Activated T-helper 2 cell treated with anti-CD3 and anti-CD28 coated beads, Interferon-gamma antibody, Interleukin-2, Interleukin-4, amounts not matched to agents 10 μg/mL and 5 μg/mL and 100 μg/mL, durations not matched to agents 14 hours and 24 hours and 36 hours (primary cell): ENCODE results near the gene CCNH. TPM values are rescaled to one million over a fixed set of nuclear protein-coding genes. Genes with fewer than 3 reads are reported as not detected.

Source experiments
- DNase-seq: peaks from one replicate; pipeline ENCODE4 v3.0.0; 2021; ENCODE audit warnings: low spot score
- H3K27ac Mint-ChIP-seq: one replicate; pipeline ENCODE4 v1.8.0; 2021; ENCODE audit warnings: mixed read lengths
- H3K27me3 Mint-ChIP-seq: one replicate; pipeline ENCODE4 v1.8.0; 2021; ENCODE audit warnings: low read depth, mixed read lengths
- H3K36me3 Mint-ChIP-seq: one replicate; pipeline ENCODE4 v1.8.0; 2021; ENCODE audit warnings: low read depth, mixed read lengths
- H3K4me1 Mint-ChIP-seq: one replicate; pipeline ENCODE4 v1.8.0; 2021; ENCODE audit warnings: low read depth, mixed read lengths
- H3K4me3 Mint-ChIP-seq: one replicate; pipeline ENCODE4 v1.8.0; 2021; ENCODE audit warnings: low read depth, mild to moderate bottlenecking, moderate library complexity, mixed read lengths
- H3K9me3 Mint-ChIP-seq: one replicate; pipeline ENCODE4 v1.8.0; 2021; ENCODE audit warnings: mixed read lengths
- intact Hi-C: fragments of 100-400 bp; cut with micrococcal nuclease; formaldehyde crosslinking; loops from one replicate; pipeline ENCODE4 v1.15.1; 2023
- total RNA-seq: library from RNA; stranded (reverse); gene quantifications from 2 replicates; pipeline ENCODE4 v1.2.3, GENCODE V29; 2022

The CCNH gene
- total RNA-seq, 1 donor from 2014 or later = 68.2 TPM

GRCh38 chr5:87421307-87421706 lies 8.6 kb upstream of the CCNH start:
- intact Hi-C loops = no loop called here
- Mint-ChIP-seq H3K4me1 (no peaks in the 10 kb centered on the region), H3K9me3 (no peaks in the 10 kb centered on the region), H3K27ac (no peak overlapping the region), H3K36me3 (no peaks in the 10 kb centered on the region), H3K27me3 (peaks cover 7% of the 10 kb centered on the region), H3K4me3 (no peak overlapping the region)
- DNase-seq = no peak

- no peak for DNase-seq
- H3K9me3 Mint-ChIP-seq = no peaks in the 10 kb centered on the region
- H3K27ac Mint-ChIP-seq = no peak overlapping the region
- peaks cover 9% of the 10 kb centered on the region for H3K27me3 Mint-ChIP-seq
- H3K36me3 Mint-ChIP-seq = no peaks in the 10 kb centered on the region
- intact Hi-C loops = no loop called here
- no peak overlapping the region for H3K4me3 Mint-ChIP-seq
- no peaks in the 10 kb centered on the region for H3K4me1 Mint-ChIP-seq
These were observed 5.8 kb upstream of the CCNH start for GRCh38 chr5:87418506-87418905.

GRCh38 chr5:87413343-87413645 lies 564 bp upstream of the CCNH start:
- peaks cover 29% of the 10 kb centered on the region for H3K36me3 Mint-ChIP-seq
- intact Hi-C loops = loop anchor here (1.0 to 2.0 kb wide), 5 partner anchors 146 to 838 kb away; partner anchors contain the start of genes COX7C and RASA1
- peak overlapping the region; percentile 99 for H3K4me3 Mint-ChIP-seq
- H3K9me3 Mint-ChIP-seq = no peaks in the 10 kb centered on the region
- peaks cover 4% of the 10 kb centered on the region for H3K27me3 Mint-ChIP-seq
- DNase-seq = no peak
- H3K4me1 Mint-ChIP-seq = peaks cover 25% of the 10 kb centered on the region
- peak overlapping the region; percentile 96 for H3K27ac Mint-ChIP-seq

- H3K27me3 Mint-ChIP-seq = peaks cover 4% of the 10 kb centered on the region
- peak; percentile 10 for DNase-seq
- peaks cover 28% of the 10 kb centered on the region for H3K4me1 Mint-ChIP-seq
- intact Hi-C loops = loop anchor here (2.0 kb wide), 3 partner anchors 145 to 839 kb away; partner anchors contain the start of gene RASA1
- no peaks in the 10 kb centered on the region for H3K9me3 Mint-ChIP-seq
- H3K27ac Mint-ChIP-seq = peak overlapping the region; percentile 96
- peak overlapping the region; percentile 99 for H3K4me3 Mint-ChIP-seq
- H3K36me3 Mint-ChIP-seq = peaks cover 41% of the 10 kb centered on the region
These were observed 629 bp downstream of the CCNH start for GRCh38 chr5:87411973-87412629.

- no peaks in the 10 kb centered on the region for H3K9me3 Mint-ChIP-seq
- peak overlapping the region; percentile 96 for H3K27ac Mint-ChIP-seq
- peaks cover 3% of the 10 kb centered on the region for H3K27me3 Mint-ChIP-seq
- peaks cover 32% of the 10 kb centered on the region for H3K4me1 Mint-ChIP-seq
- peak overlapping the region; percentile 99 for H3K4me3 Mint-ChIP-seq
- peaks cover 46% of the 10 kb centered on the region for H3K36me3 Mint-ChIP-seq
- intact Hi-C loops = no loop called here
- DNase-seq = no peak
These were observed 1.2 kb downstream of the CCNH start for GRCh38 chr5:87411586-87411972.

GRCh38 chr5:87410931-87411330 lies 1.8 kb downstream of the CCNH start:
- Mint-ChIP-seq H3K27me3 (peaks cover 2% of the 10 kb centered on the region), H3K4me1 (peaks cover 37% of the 10 kb centered on the region), H3K36me3 (peaks cover 52% of the 10 kb centered on the region), H3K27ac (peak overlapping the region; percentile 81), H3K4me3 (peak overlapping the region; percentile 86), H3K9me3 (no peaks in the 10 kb centered on the region)
- no peak for DNase-seq
- intact Hi-C loops = no loop called here

- Mint-ChIP-seq H3K4me3 (no peak overlapping the region), H3K4me1 (peaks cover 44% of the 10 kb centered on the region), H3K27me3 (no peaks in the 10 kb centered on the region), H3K9me3 (no peaks in the 10 kb centered on the region), H3K36me3 (peaks cover 74% of the 10 kb centered on the region), H3K27ac (peak overlapping the region; percentile 6)
- intact Hi-C loops = loop anchor here (1.0 kb wide), 1 partner anchor 8 kb away; no protein-coding TSS in a partner anchor
- DNase-seq = no peak
These were observed 4.5 kb downstream of the CCNH start for GRCh38 chr5:87408204-87408603.

- peaks cover 77% of the 10 kb centered on the region for H3K36me3 Mint-ChIP-seq
- H3K9me3 Mint-ChIP-seq = no peaks in the 10 kb centered on the region
- H3K27ac Mint-ChIP-seq = peak overlapping the region; percentile 34
- DNase-seq = no peak
- H3K27me3 Mint-ChIP-seq = no peaks in the 10 kb centered on the region
- peaks cover 33% of the 10 kb centered on the region for H3K4me1 Mint-ChIP-seq
- intact Hi-C loops = no loop called here
- no peak overlapping the region for H3K4me3 Mint-ChIP-seq
These were observed 7.1 kb downstream of the CCNH start for GRCh38 chr5:87405472-87406155.

GRCh38 chr5:87404359-87404758 lies 8.4 kb downstream of the CCNH start:
- intact Hi-C loops = loop anchor here (5.0 kb wide), 2 partner anchors 382 to 522 kb away; no protein-coding TSS in a partner anchor
- peaks cover 81% of the 10 kb centered on the region for H3K36me3 Mint-ChIP-seq
- no peaks in the 10 kb centered on the region for H3K9me3 Mint-ChIP-seq
- H3K27ac Mint-ChIP-seq = no peak overlapping the region
- peaks cover 34% of the 10 kb centered on the region for H3K4me1 Mint-ChIP-seq
- H3K27me3 Mint-ChIP-seq = no peaks in the 10 kb centered on the region
- no peak for DNase-seq
- no peak overlapping the region for H3K4me3 Mint-ChIP-seq

- Mint-ChIP-seq H3K9me3 (no peaks in the 10 kb centered on the region), H3K27me3 (no peaks in the 10 kb centered on the region), H3K36me3 (peaks cover 80% of the 10 kb centered on the region), H3K4me3 (no peak overlapping the region), H3K27ac (no peak overlapping the region), H3K4me1 (peaks cover 32% of the 10 kb centered on the region)
- intact Hi-C loops = loop anchor here (5.0 kb wide), 2 partner anchors 382 to 522 kb away; no protein-coding TSS in a partner anchor
- DNase-seq = no peak
These were observed 8.8 kb downstream of the CCNH start for GRCh38 chr5:87403899-87404298.

GRCh38 chr5:87403409-87403808 lies 9.3 kb downstream of the CCNH start:
- intact Hi-C loops = loop anchor here (5.0 kb wide), 2 partner anchors 381 to 521 kb away; no protein-coding TSS in a partner anchor
- no peak for DNase-seq

GRCh38 chr5:87401626-87402025 lies 11.1 kb downstream of the CCNH start:
- no peak for DNase-seq
- intact Hi-C loops = loop anchor here (5.0 kb wide), 2 partner anchors 379 to 519 kb away; no protein-coding TSS in a partner anchor
- Mint-ChIP-seq H3K36me3 (peaks cover 74% of the 10 kb centered on the region), H3K4me1 (peaks cover 21% of the 10 kb centered on the region), H3K27me3 (no peaks in the 10 kb centered on the region), H3K27ac (no peak overlapping the region), H3K4me3 (no peak overlapping the region), H3K9me3 (no peaks in the 10 kb centered on the region)

More at GRCh38 chr5:87403409-87403808, 9.3 kb downstream of the CCNH start:
- peaks cover 27% of the 10 kb centered on the region for H3K4me1 Mint-ChIP-seq
- no peaks in the 10 kb centered on the region for H3K9me3 Mint-ChIP-seq
- H3K27me3 Mint-ChIP-seq = no peaks in the 10 kb centered on the region
- no peak overlapping the region for H3K4me3 Mint-ChIP-seq
- peaks cover 80% of the 10 kb centered on the region for H3K36me3 Mint-ChIP-seq
- H3K27ac Mint-ChIP-seq = no peak overlapping the region

GRCh38 chr5:87400305-87400899 lies 12.3 kb downstream of the CCNH start:
- H3K4me1 Mint-ChIP-seq = peaks cover 15% of the 10 kb centered on the region
- DNase-seq = no peak
- H3K4me3 Mint-ChIP-seq = no peak overlapping the region
- H3K36me3 Mint-ChIP-seq = peaks cover 69% of the 10 kb centered on the region
- no peaks in the 10 kb centered on the region for H3K27me3 Mint-ChIP-seq
- intact Hi-C loops = loop anchor here (1.0 to 5.0 kb wide), 4 partner anchors 8 to 518 kb away; no protein-coding TSS in a partner anchor
- no peaks in the 10 kb centered on the region for H3K9me3 Mint-ChIP-seq
- no peak overlapping the region for H3K27ac Mint-ChIP-seq
